Activated naive CD4-positive, alpha-beta T cell (primary cell): ENCODE results near the gene UBE2G2.

Experiments
- DNase-seq, 4 experiments: peaks; one replicate each; lab custom pipeline; 2025; lab: John Stamatoyannopoulos, UW

Gene UBE2G2, protein sequence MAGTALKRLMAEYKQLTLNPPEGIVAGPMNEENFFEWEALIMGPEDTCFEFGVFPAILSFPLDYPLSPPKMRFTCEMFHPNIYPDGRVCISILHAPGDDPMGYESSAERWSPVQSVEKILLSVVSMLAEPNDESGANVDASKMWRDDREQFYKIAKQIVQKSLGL

DNA sequence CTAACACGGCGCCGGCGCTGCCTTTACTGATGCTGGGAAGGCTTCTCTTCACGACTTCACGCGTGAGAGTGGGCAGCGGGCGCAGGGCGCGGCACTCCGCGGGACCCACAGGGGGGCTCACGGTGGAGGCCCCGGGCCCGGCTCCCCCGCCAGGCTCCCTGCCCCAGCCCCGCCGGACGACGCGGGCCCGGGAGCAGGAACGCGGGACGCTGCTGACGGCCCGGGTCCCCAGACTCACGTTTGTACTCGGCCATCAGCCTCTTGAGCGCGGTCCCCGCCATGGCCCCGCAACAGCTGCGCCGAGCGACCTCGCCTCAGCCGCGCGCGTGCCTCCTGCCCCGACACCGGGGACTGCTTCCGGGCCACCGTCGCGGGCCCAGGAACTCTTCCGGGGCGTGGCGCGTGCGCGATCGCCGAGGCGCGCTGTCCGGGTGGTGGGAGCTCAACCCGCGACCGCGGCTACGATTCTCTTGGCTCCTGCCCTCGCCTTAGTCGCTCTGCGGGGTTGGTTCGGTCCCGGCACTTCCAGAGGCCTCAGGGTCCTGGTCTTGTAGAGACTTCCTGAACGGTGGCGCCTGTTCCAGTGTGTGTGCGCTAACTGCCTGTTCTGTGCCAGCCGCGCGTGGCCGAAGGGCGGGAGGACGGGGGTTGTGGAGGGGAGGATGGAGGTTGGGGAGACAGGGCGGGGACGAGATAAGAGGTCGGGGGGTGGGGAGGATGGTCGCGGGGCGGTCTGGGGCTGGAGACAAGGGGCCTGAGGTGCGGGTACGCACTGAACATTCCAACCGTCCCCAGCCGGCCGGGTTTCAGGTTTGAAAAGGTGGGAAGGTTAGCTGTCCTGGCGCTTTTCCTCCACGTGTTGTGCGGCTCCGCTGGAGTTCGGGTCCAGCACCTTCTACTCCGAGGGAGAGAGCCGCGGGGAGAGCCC, at the start of gene UBE2G2:
TSS of gene UBE2G2 (minus strand) at position 353 of the 928 bp plus-strand sequence. CDS start at position 281, 72 bp downstream.
- peak; percentile 74 to 82 (median 78) for DNase-seq

- DNase-seq: no peak
Measured at GRCh38 chr21:44850905-44851657, 49.5 kb upstream of the UBE2G2 start.

GRCh38 chr21:44850208-44850800, 48.7 kb upstream of the UBE2G2 start:
- no peak for DNase-seq

- no peak for DNase-seq
Measured at GRCh38 chr21:44849616-44850130, 48.1 kb upstream of the UBE2G2 start.

DNA sequence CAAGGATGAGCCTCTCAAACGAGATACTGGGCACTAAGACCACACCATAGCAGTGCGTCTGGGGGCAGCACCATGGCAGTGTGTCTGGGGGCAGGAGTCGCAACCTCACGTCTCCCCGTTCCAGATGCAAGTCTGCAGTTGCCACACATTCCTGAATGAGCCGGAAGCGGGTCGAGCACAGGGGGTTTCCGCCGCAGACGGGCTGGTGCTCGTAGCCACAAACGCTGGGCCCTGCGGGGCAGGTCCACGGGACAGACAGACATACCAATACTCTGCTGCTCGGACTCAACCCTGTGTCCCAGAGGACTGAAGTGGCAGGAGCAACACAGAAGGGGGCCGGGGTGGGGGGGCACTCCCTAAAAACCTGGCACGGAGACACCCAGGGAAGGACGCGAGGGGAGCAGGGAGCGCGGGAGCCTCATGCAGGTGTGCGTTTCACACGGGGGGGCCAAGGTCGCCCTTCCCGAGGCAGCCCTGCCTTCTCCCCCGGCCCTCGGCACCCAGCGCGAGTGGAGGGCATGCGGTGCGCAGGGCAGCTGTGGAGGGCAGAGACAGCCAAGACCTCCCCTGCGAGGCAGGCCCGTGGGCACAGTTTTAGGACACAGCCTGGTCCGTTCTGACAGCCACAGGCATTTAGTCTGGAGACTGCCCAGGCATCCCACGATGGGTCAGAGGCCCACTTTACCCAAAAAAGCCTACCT, 47.4 kb upstream of the UBE2G2 start:
- DNase-seq: no peak

GRCh38 chr21:44847261-44848056, 45.8 kb upstream of the UBE2G2 start:
- DNase-seq: no peak

DNA sequence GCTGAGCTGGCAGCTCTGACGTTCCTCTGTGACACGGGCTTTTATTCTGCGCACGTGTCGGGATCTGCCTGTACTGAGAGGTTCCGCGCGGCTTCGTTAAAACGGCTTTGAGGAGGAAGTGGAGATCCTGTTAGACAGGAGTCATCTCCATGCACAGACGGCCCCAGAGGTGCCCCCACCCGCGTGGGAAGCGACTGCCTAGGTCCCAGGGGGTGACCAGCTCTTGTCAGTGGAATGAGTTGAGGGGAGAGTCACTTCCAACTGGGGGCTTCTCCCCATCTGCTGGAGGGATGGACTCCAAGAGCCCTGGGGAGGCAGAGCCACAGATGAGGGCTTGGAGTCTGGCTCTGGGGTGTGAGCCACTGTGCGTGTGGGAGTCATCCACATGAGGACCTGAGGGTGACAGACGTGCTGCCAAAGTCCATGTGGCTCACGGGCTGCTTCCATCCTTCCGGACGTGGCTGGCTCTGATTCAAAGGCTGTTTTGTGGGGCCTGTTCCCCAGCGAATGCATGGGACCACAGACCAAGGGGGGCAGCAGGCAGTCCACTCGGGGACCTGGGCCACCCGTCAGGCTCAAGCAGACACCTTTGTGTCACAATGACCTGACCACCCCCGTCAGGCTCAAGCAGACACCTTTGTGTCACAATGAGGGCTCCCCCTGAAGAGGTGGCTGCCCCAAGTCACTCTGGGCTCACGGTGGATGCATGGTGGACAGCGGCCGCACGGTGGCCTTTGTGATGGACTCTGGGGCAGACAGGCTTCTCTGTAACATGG, 45.1 kb upstream of the UBE2G2 start:
- DNase-seq: peak in 2 of 4 experiments; percentile 22 to 28

DNA sequence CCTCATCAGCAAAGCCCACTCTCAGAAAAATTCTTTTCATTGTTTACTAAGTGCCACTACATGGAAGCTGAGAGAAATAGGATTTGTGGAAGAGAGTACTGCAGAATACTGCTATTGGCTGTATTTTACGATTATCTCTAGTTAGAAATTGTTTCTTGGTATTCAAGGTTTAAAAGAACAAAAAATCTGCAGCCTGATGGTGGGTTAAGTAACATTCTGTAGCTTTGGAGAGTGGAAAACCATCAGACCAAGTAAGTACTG, 44.5 kb upstream of the UBE2G2 start:
- no peak for DNase-seq

DNA sequence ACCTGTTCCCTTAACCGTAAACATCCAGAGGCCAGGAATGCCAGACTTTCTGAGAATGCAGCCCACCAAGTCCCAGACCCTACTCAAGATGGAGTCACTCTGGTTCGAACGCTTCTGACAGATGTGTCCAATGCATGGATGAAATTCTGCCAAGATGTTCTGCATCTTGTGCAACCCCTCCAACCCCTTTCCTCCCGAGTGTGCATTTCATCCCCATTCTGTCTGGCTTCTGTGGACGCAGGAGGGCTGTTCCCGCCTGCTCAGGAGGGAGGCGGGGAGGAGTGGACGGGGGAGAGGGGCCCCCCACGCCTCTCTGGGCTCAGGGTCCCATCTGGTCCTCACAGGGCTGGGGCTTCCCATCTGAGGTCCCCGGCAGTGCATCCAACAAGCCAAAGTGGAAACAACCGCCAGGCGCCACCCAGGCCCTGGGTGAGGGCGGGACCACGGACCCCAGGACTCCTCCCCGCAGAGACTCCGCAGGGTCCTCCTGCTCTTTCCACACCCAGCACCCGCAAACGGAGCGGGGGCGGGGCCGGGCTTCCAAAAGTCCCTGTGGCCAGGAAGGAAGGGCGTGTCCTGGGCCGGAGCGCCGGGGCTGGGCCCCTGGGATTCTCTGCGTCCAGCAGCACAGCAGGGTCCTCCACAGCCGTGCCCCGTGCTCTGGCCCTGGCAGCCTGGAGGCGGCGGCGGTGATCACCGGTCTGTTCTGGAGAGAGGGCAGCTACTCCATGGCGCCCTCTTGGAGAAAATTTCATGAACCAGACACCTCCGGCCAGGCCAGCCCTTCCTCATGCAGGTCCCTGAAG, 44.0 kb upstream of the UBE2G2 start:
- peak in 2 of 4 experiments; percentile 23 to 28 for DNase-seq

- no peak for DNase-seq
Measured at GRCh38 chr21:44844256-44844655, 42.6 kb upstream of the UBE2G2 start.

GRCh38 chr21:44842721-44843445, 41.3 kb upstream of the UBE2G2 start:
- no peak for DNase-seq

DNA sequence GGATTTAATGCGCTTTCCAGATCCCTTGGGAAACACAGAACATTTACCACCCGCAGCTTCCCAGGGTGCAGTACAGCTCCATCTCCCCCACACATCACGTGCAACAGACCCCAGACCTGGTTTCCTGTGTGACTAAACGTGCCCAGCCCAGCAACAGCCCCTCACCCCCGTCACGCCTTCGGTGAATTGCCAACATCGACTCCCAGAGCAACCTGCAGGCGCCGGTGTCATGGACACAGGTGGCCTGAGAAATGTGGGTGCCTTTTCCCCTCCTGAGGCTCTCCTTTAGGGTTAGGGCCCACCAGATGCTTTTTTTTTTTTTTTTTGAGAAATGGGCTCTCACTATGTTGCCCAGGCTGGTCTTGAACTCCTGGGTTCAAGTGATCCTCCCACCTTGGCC, 40.5 kb upstream of the UBE2G2 start:
- DNase-seq: no peak

- no peak for DNase-seq
Measured at GRCh38 chr21:44840771-44841170, 39.2 kb upstream of the UBE2G2 start.

GRCh38 chr21:44838951-44839350, 37.3 kb upstream of the UBE2G2 start:
- DNase-seq: no peak

GRCh38 chr21:44838039-44838895, 36.6 kb upstream of the UBE2G2 start:
- DNase-seq: no peak

GRCh38 chr21:44837537-44837936, 35.9 kb upstream of the UBE2G2 start:
- no peak for DNase-seq

- DNase-seq: no peak
Measured at GRCh38 chr21:44836666-44837471, 35.2 kb upstream of the UBE2G2 start.
